ENCODE results near the gene SP100. TPM values are rescaled to one million over a fixed set of nuclear protein-coding genes. Genes with fewer than 3 reads are reported as not detected.
A peak's percentile ranks its signal among the peaks of the same experiment; 100 is the strongest.

Gene SP100
- total RNA-seq, 1 donor from 2014 or later: 169 TPM

DNA sequence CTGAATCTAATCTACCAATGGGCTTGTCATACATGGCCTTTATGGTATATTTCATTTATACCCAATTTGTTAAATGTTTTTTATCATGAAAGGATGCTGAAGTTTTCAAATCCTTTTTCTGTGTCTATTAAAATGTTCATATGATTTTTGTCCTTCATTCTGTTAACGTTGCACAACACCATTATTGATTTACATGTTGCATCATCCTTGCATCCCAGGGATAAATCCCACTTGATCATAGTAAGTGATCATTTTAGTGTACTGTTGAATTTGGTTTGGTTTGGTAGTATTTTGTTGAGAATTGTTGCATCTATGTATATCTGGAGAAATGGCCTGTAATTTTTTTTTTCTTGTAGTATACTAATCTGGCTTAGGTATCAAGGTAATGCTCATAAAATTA, 9.4 kb downstream of the SP100 start:
- no peaks in the 10 kb centered on the region for H3K4me1 ChIP-seq (ENCODE audit: insufficient read depth, low read length)
- H3K27me3 ChIP-seq (ENCODE audit: insufficient read depth, low read length): no peaks in the 10 kb centered on the region
- peaks cover 7% of the 10 kb centered on the region for H3K36me3 ChIP-seq (ENCODE audit: insufficient read depth, low read length)
- no peak overlapping the region for H3K27ac Mint-ChIP-seq (ENCODE audit: unreplicated experiment)
- TF ChIP-seq, protein P1, sequence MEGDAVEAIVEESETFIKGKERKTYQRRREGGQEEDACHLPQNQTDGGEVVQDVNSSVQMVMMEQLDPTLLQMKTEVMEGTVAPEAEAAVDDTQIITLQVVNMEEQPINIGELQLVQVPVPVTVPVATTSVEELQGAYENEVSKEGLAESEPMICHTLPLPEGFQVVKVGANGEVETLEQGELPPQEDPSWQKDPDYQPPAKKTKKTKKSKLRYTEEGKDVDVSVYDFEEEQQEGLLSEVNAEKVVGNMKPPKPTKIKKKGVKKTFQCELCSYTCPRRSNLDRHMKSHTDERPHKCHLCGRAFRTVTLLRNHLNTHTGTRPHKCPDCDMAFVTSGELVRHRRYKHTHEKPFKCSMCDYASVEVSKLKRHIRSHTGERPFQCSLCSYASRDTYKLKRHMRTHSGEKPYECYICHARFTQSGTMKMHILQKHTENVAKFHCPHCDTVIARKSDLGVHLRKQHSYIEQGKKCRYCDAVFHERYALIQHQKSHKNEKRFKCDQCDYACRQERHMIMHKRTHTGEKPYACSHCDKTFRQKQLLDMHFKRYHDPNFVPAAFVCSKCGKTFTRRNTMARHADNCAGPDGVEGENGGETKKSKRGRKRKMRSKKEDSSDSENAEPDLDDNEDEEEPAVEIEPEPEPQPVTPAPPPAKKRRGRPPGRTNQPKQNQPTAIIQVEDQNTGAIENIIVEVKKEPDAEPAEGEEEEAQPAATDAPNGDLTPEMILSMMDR (IDR thresholded peaks at IDR 0.05; ENCODE audit: insufficient read depth, low read depth, low read length): no peak
- no peak for TF ChIP-seq EZH2 (IDR thresholded peaks at IDR 0.05; ENCODE audit: insufficient read depth, low read length)
- no peak overlapping the region for H2AFZ ChIP-seq (ENCODE audit: low read depth, low read length)
- no peak overlapping the region for H3K27ac ChIP-seq (ENCODE audit: low read depth, low read length)
- H3K9ac ChIP-seq (ENCODE audit: low read length): no peak overlapping the region
- no peaks in the 10 kb centered on the region for H3K27me3 Mint-ChIP-seq (ENCODE audit: low read depth, unreplicated experiment)
- H3K36me3 Mint-ChIP-seq (ENCODE audit: low read depth, unreplicated experiment): peaks cover 25% of the 10 kb centered on the region
- H3K4me3 Mint-ChIP-seq (ENCODE audit: unreplicated experiment): peak overlapping the region; percentile 2
- no peaks in the 10 kb centered on the region for H3K9me3 ChIP-seq (ENCODE audit: insufficient read depth, low read depth, low read length)
- no peak overlapping the region for H3K4me2 ChIP-seq (ENCODE audit: low read length)
- peaks cover 8% of the 10 kb centered on the region for H3K9me3 Mint-ChIP-seq (ENCODE audit: unreplicated experiment)
- H3K4me1 Mint-ChIP-seq (ENCODE audit: low read depth, unreplicated experiment): peaks cover 44% of the 10 kb centered on the region
- no peak overlapping the region for H3K4me3 ChIP-seq (ENCODE audit: insufficient read depth, low read depth, low read length)
- DNase-seq (ENCODE audit: low read depth) (no peak), FAIRE-seq (no peak)
- H3K79me2 ChIP-seq (ENCODE audit: insufficient read depth, low read length): peaks cover 92% of the 10 kb centered on the region
- H4K20me1 ChIP-seq (ENCODE audit: insufficient read depth, low read length): peaks cover 46% of the 10 kb centered on the region

DNA sequence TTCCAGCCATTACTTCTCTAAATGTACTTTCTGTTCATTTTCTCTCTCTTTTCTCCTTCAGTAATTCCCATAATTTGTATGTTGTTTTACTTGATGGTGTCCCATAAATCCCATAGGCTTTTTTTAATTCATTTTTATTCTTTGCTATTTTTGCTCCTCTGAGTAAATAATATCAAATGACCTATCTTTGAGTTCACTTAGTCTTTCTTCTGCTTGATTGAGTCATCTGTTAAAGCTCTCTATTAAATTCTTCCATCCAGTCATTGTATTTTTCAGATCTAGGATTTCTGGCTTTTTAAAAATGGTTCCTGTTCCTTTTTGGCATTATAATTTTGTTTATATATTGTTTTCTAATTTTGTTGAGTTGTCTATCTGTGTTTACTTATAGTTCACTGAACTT, 13.5 kb downstream of the SP100 start:
- Histone ChIP-seq H3K4me2 (ENCODE audit: low read length) (no peak overlapping the region), H3K9me3 (ENCODE audit: insufficient read depth, low read depth, low read length) (no peaks in the 10 kb centered on the region), H3K4me1 (ENCODE audit: insufficient read depth, low read length) (no peaks in the 10 kb centered on the region), H3K27me3 (ENCODE audit: insufficient read depth, low read length) (no peaks in the 10 kb centered on the region), H3K79me2 (ENCODE audit: insufficient read depth, low read length) (peaks cover 93% of the 10 kb centered on the region), H3K36me3 (ENCODE audit: insufficient read depth, low read length) (peaks cover 4% of the 10 kb centered on the region), H3K27ac (ENCODE audit: low read depth, low read length) (no peak overlapping the region), H3K9ac (ENCODE audit: low read length) (no peak overlapping the region), H2AFZ (ENCODE audit: low read depth, low read length) (no peak overlapping the region), H4K20me1 (ENCODE audit: insufficient read depth, low read length) (peaks cover 47% of the 10 kb centered on the region), H3K4me3 (ENCODE audit: insufficient read depth, low read depth, low read length) (no peak overlapping the region)
- no peak overlapping the region for H3K27ac Mint-ChIP-seq (ENCODE audit: unreplicated experiment)
- H3K9me3 Mint-ChIP-seq (ENCODE audit: unreplicated experiment): peaks cover 8% of the 10 kb centered on the region
- TF ChIP-seq, protein P1 (IDR thresholded peaks at IDR 0.05; ENCODE audit: insufficient read depth, low read depth, low read length): no peak
- no peak for TF ChIP-seq EZH2 (IDR thresholded peaks at IDR 0.05; ENCODE audit: insufficient read depth, low read length)
- H3K36me3 Mint-ChIP-seq (ENCODE audit: low read depth, unreplicated experiment): peaks cover 21% of the 10 kb centered on the region
- H3K4me3 Mint-ChIP-seq (ENCODE audit: unreplicated experiment): no peak overlapping the region
- H3K4me1 Mint-ChIP-seq (ENCODE audit: low read depth, unreplicated experiment): peaks cover 27% of the 10 kb centered on the region
- no peak for DNase-seq (ENCODE audit: low read depth)
- no peaks in the 10 kb centered on the region for H3K27me3 Mint-ChIP-seq (ENCODE audit: low read depth, unreplicated experiment)
- no peak for FAIRE-seq

DNA sequence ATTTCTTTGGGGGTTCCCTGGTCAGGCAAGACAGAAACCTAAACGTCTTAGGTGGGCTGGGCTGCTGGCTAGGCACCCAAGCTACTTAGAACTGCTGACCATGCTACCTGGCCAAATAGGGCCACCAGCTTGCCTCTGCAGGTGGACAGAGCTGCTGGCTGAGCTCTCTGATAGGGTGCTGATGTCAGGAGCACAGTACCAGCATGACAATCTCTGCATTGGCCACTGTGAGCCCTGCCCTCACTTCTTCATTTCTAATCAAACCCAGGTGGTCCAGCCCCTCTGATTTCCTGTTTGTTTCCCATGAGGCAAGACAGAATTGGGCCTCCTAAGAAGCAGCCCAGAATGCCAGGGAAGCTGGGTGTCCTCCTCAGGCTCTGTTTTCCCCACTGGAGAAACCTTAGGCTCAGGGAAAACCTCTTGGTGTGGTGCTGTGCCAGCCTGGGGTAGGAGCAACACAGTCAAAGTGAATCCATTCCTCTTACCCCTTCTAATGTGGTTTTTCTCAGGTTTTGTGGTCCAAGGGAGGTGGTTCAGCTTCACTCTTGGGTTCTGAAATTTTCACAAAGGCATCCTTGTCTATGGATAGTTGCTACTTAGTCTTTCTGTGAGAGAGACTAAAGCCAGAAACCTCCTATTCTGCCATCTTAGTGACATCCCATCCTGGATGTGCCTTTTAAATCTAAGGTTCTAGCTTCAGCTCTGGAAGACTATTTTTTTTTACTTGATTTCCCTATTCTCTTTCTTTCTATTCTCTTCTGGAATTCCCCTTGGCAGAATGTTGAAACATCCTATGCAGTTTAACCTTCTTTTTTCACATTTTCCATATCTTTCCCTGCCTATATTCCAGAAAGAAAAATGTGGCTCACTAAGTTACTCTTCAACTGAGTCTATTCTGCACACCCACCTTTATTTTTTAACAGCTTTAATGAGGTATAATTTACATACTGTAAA, 15.2 kb downstream of the SP100 start:
- no peaks in the 10 kb centered on the region for H3K27me3 Mint-ChIP-seq (ENCODE audit: low read depth, unreplicated experiment)
- no peaks in the 10 kb centered on the region for H3K27me3 ChIP-seq (ENCODE audit: insufficient read depth, low read length)
- peaks cover 36% of the 10 kb centered on the region for H4K20me1 ChIP-seq (ENCODE audit: insufficient read depth, low read length)
- TF ChIP-seq EZH2 (IDR thresholded peaks at IDR 0.05; ENCODE audit: insufficient read depth, low read length): no peak
- TF ChIP-seq, protein P1 (IDR thresholded peaks at IDR 0.05; ENCODE audit: insufficient read depth, low read depth, low read length): no peak
- H3K27ac Mint-ChIP-seq (ENCODE audit: unreplicated experiment): no peak overlapping the region
- DNase-seq (ENCODE audit: low read depth) (no peak), FAIRE-seq (no peak)
- no peaks in the 10 kb centered on the region for H3K4me1 ChIP-seq (ENCODE audit: insufficient read depth, low read length)
- no peak overlapping the region for H3K4me2 ChIP-seq (ENCODE audit: low read length)
- no peak overlapping the region for H3K27ac ChIP-seq (ENCODE audit: low read depth, low read length)
- H2AFZ ChIP-seq (ENCODE audit: low read depth, low read length): no peak overlapping the region
- H3K9ac ChIP-seq (ENCODE audit: low read length): no peak overlapping the region
- peaks cover 4% of the 10 kb centered on the region for H3K36me3 ChIP-seq (ENCODE audit: insufficient read depth, low read length)
- no peak overlapping the region for H3K4me3 ChIP-seq (ENCODE audit: insufficient read depth, low read depth, low read length)
- peaks cover 24% of the 10 kb centered on the region for H3K4me1 Mint-ChIP-seq (ENCODE audit: low read depth, unreplicated experiment)
- H3K9me3 ChIP-seq (ENCODE audit: insufficient read depth, low read depth, low read length): no peaks in the 10 kb centered on the region
- peaks cover 22% of the 10 kb centered on the region for H3K36me3 Mint-ChIP-seq (ENCODE audit: low read depth, unreplicated experiment)
- H3K9me3 Mint-ChIP-seq (ENCODE audit: unreplicated experiment): peaks cover 8% of the 10 kb centered on the region
- no peak overlapping the region for H3K4me3 Mint-ChIP-seq (ENCODE audit: unreplicated experiment)
- H3K79me2 ChIP-seq (ENCODE audit: insufficient read depth, low read length): peaks cover 93% of the 10 kb centered on the region

Data from astrocyte (in vitro differentiated cells and primary cell).